Measurements from ENCODE around the gene FAM241A.
"Not testable (repeated sequence)": the region's sequence is repeated elsewhere in the genome, so short reads cannot be mapped to it uniquely, and the experiment has no call there.

The FAM241A gene

DNA sequence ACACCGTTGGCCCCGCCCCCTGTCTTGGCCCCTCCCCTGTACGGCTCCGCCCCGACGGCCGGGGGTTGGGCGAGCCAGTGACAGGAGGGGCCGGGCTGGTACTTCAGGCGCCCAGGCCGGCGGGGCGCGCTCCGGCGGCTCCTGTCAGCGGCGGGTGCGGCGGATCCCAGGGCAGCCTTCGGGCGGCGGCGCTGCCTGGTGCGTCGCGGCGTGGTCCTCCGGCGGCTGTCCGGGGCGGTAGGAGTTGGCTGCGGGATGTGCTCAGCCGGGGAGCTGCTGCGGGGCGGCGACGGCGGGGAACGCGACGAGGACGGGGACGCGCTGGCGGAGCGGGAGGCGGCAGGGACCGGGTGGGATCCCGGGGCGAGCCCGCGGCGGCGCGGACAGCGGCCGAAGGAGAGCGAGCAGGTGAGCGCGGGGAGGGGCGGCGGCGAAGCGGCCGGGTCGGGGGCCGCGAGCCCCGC is at the start of gene FAM241A:
TSS of gene FAM241A (plus strand) at position 129 of the 464 bp plus-strand sequence. CDS start at position 256, 127 bp downstream.
- DNase-seq (ENCODE audit: low spot score): peak; percentile 79

GRCh38 chr4:112098841-112099530 is 46.3 kb upstream of the FAM241A start:
- DNase-seq (ENCODE audit: low spot score): no peak

- peak; percentile 63 for DNase-seq (ENCODE audit: low spot score)
Measured at GRCh38 chr4:112099701-112100297, 45.5 kb upstream of the FAM241A start.

DNA sequence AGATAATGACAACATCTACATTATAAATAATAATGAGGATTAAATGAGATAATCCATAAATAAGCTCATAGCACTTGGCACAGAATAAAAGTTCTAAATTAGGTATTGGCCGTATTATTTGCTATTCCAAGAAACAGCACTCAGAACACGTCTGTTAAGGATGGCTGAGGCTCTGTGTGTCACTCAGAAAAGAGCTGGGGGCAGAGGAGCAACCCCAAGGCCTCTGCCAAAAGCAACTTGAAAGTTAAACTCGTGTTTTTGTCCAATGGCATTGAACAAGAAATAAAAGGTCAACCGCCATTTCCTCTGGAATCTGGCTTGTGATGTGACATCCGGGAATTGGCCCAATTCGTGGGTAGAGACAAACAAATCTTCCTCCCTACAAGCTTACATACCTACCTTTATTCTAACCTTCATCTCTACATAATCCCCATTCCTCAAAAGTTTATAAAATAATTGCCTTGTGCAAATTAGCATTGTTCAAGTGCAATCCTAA is 42.3 kb upstream of the FAM241A start:
- DNase-seq (ENCODE audit: low spot score): no peak

GRCh38 chr4:112105201-112105969 is 39.9 kb upstream of the FAM241A start:
- no peak for DNase-seq (ENCODE audit: low spot score)

DNA sequence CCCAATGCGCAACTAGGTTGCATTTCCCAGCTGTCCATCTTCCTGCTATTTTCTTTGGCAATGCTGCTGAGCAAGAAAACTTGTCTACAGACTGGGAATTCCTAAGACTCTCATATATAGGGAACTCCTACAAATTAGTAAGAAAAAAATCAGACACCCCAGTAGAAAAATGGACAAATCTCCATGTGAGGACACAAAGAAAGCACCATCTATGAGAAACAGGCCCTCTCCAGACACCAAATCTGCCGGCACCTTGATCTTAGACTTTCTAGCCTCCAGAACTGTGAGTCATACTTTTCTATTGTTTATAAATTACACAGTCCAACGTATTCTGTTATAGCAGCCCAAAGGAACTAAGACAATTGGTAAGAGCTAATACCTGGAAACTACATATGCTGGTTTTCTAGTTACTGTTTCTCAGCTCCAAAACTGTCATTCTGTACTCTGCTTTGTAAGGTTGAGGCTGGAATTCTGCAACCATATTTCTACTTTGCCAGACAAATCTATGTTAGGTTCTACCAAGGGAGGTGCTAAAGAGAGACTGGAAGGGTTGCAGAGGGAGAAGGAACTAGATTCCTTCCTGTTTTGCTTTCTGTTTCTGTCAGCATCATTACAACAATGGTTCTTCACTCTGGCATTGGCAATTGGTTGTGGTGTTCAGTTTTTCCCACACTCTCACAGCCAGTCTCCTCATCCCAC is 35.7 kb upstream of the FAM241A start:
- peak; percentile 82 for DNase-seq (ENCODE audit: low spot score)

- no peak for DNase-seq (ENCODE audit: low spot score)
Measured at GRCh38 chr4:112110059-112110425, 35.2 kb upstream of the FAM241A start.

- DNase-seq (ENCODE audit: low spot score): no peak
Measured at GRCh38 chr4:112111306-112111705, 33.9 kb upstream of the FAM241A start.

DNA sequence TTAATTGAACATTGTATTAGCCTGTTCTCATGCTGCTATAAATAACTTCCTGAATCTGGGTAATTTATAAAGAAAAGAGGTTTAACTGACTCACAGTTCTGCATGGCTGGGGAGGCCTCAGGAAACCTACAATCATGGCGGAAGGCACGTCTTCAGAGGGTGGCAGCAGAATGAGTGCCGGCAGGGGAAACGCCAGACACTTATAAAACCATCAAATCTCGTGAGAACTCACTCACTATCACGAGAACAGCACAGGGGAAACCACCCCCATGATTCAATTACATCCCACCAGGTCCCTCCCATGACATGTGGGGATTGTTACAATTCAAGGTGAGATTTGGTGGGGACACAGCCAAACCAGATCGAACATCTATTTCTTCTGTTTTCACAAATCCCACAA is 33.2 kb upstream of the FAM241A start:
- not testable (repeated sequence) for DNase-seq (ENCODE audit: low spot score)

DNA sequence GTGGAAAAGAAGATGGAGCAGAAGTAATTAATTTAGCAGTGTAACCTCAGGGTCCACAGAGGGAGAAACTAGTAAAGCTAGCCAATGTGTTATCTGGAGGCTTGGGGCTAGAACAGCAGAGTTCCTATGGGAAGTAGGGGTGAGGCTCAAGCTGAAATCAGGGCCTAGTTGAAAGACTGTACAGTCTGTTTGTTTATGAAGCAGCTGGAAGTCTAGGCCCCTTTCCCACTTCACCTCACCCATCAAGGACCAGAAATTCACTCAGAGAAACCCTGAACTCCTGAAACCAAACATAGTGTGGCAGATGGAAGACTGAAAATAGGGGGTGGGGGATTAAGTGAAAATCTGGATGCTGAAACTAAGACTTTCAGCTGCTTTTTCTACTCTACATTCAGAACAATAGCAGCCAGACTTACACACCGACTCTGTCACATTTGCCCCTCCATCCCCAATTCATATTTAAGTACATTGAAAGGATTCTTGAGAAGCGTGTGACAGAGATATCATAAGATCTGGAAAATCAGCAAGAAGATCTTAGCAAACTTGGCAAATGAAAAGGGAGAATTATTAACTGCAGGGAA is 32.6 kb upstream of the FAM241A start:
- no peak for DNase-seq (ENCODE audit: low spot score)

- DNase-seq (ENCODE audit: low spot score): no peak
Measured at GRCh38 chr4:112113864-112114263, 31.4 kb upstream of the FAM241A start.

GRCh38 chr4:112114452-112114851 is 30.8 kb upstream of the FAM241A start:
- DNase-seq (ENCODE audit: low spot score): no peak

GRCh38 chr4:112118742-112119352 is 26.4 kb upstream of the FAM241A start:
- no peak for DNase-seq (ENCODE audit: low spot score)

GRCh38 chr4:112119353-112119783 is 25.9 kb upstream of the FAM241A start:
- no peak for DNase-seq (ENCODE audit: low spot score)

GRCh38 chr4:112120021-112120420 is 25.2 kb upstream of the FAM241A start:
- DNase-seq (ENCODE audit: low spot score): no peak

- no peak for DNase-seq (ENCODE audit: low spot score)
Measured at GRCh38 chr4:112125416-112125815, 19.8 kb upstream of the FAM241A start.

- DNase-seq (ENCODE audit: low spot score): no peak
Measured at GRCh38 chr4:112127048-112127637, 18.1 kb upstream of the FAM241A start.

DNA sequence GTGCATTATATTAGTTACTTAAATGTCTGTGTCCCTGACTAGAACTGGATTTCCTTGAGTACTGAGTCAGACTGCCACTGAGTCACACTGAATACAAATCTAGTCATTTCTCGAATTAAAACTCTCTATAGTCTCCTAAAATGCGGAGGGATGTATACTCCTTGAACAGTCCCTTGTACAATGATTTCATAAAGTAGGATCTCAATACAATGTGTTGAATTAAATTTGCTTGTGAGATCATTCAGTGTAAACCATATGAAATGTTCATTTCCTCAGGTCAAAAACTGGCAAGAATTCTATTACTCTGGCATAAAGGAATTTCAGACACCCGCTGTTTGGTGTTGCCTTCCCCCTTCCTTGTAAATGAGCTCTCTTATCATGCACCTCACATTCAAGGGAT is 17.5 kb upstream of the FAM241A start:
- DNase-seq (ENCODE audit: low spot score): no peak

DNA sequence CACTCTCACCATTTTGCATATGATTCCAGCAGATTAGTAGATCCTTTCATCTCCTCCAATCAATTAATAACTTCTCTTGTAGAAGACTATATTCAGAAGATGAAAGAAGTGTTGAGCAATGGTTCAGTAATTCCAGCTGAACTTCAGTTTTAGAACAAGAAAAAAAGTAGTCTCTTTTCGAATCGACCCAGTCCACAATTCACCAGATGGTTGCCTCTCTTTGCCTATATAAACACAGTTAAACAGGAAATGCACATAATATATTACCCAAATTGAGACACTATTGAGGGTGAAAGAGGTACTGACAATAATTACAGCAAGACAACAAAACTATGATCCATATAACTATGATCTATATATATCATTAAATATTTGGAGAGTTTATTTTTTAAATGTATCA is 16.8 kb upstream of the FAM241A start:
- DNase-seq (ENCODE audit: low spot score): no peak

DNA sequence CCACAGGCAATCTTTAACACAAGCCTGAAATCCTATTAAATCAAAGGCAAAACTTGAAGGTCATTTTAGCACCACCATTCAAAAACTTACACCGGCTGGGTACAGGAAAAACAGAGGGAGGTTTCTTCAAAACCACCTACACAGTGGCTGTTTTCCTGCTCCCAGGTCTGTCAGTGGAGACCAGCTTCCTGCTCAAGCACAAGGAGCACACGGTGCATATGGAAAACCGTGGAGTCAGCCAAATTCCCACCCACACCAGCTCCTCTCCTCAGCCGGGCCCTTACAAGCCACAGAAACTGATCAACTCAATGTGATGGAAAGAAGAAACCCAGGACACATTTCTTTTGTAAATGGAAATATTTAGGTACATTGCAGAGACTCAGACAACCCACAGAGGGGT is 14.3 kb upstream of the FAM241A start:
- DNase-seq (ENCODE audit: low spot score): no peak

- no peak for DNase-seq (ENCODE audit: low spot score)
Measured at GRCh38 chr4:112136551-112136950, 8.7 kb upstream of the FAM241A start.

All from kidney capillary endothelial cell (primary cell).